Esophagus (tissue), 2 donors: Measurements from ENCODE around the gene PRRC1. TPM values are rescaled to one million over a fixed set of nuclear protein-coding genes. Genes with fewer than 3 reads are reported as not detected.

Experiments
- H3K27ac ChIP-seq, 2 donors: one replicate each; pipeline ENCODE4 v1.5.1; 2013; ENCODE audit warnings: low read depth in 2 of 2, mild to moderate bottlenecking in 2 of 2, inconsistent platforms in 1 of 2, low read length in 1 of 2, moderate library complexity in 1 of 2
- H3K27me3 ChIP-seq, 2 donors: one replicate each; pipeline ENCODE4 v1.6.1; 2013; ENCODE audit warnings: low read length in 2 of 2, control low read depth in 1 of 2, mild to moderate bottlenecking in 1 of 2; ENCODE audit not compliant: insufficient read depth in 2 of 2, control insufficient read depth in 1 of 2
- H3K36me3 ChIP-seq, 2 donors: one replicate each; pipeline ENCODE4 v1.6.1; 2013; ENCODE audit warnings: low read length in 1 of 2; ENCODE audit not compliant: control insufficient read depth in 2 of 2, insufficient read depth in 2 of 2
- H3K4me1 ChIP-seq, 2 donors: one replicate each; pipeline ENCODE4 v1.6.1; 2013; ENCODE audit warnings: low read length in 1 of 2; ENCODE audit not compliant: control insufficient read depth in 2 of 2, insufficient read depth in 2 of 2
- H3K4me3 ChIP-seq, 2 donors: one replicate each; pipeline ENCODE4 v1.5.1; 2013; ENCODE audit warnings: low read length in 2 of 2, mild to moderate bottlenecking in 2 of 2, low read depth in 1 of 2, moderate library complexity in 1 of 2
- H3K9me3 ChIP-seq, 2 donors: one replicate each; pipeline ENCODE4 v1.6.1; 2013; ENCODE audit warnings: mild to moderate bottlenecking in 2 of 2, low read depth in 1 of 2, low read length in 1 of 2, moderate library complexity in 1 of 2; ENCODE audit not compliant: control insufficient read depth in 2 of 2, insufficient read depth in 1 of 2
- WGBS, 2 donors: extraction: QIAGEN DNeasy Blood & Tissue Kit; methylation state at CpG; one replicate each; pipeline ENCODE4 v1.1.7; 2013; 5-methylcytosine and 5-hydroxymethylcytosine counted together
- polyA plus RNA-seq, 2 donors: library from polyadenylated mRNA; stranded (reverse); fragments of 200-250 nt; gene quantifications; one replicate each; pipeline ENCODE4 v1.2.3, GENCODE V29; 2013
- donor health status: healthy with polysubstance abuse.
- donor health status: Bipolar disorder and iron deficiency.

The PRRC1 gene
- polyA plus RNA-seq, 2 donors, result 16.7 to 22.2 TPM

GRCh38 chr5:127586811-127587210 is 69.4 kb downstream of the PRRC1 start:
- H3K4me3 ChIP-seq, result no peak overlapping the region
- H3K36me3 ChIP-seq, result no peaks in the 10 kb centered on the region
- H3K9me3 ChIP-seq, result no peaks in the 10 kb centered on the region
- no peaks in the 10 kb centered on the region for H3K4me1 ChIP-seq
- no peaks in the 10 kb centered on the region for H3K27me3 ChIP-seq
- H3K27ac ChIP-seq, result no peak overlapping the region

GRCh38 chr5:127587246-127587917 is 69.9 kb downstream of the PRRC1 start:
- no peaks in the 10 kb centered on the region for H3K9me3 ChIP-seq
- H3K27me3 ChIP-seq, result no peaks in the 10 kb centered on the region
- H3K27ac ChIP-seq, result no peak overlapping the region
- no peak overlapping the region for H3K4me3 ChIP-seq
- no peaks in the 10 kb centered on the region for H3K36me3 ChIP-seq
- H3K4me1 ChIP-seq, result no peaks in the 10 kb centered on the region
- WGBS, 2 donors, result 68 to 77% methylated on average over 4 of the region's 4 CpGs

- no peaks in the 10 kb centered on the region for H3K36me3 ChIP-seq
- no peak overlapping the region for H3K4me3 ChIP-seq
- no peaks in the 10 kb centered on the region for H3K9me3 ChIP-seq
- H3K4me1 ChIP-seq, result no peaks in the 10 kb centered on the region
- H3K27ac ChIP-seq, result no peak overlapping the region
- no peaks in the 10 kb centered on the region for H3K27me3 ChIP-seq
- WGBS, 2 donors, result 82 to 86% methylated on average over 1 of the region's 1 CpG
Measured at GRCh38 chr5:127588368-127588767, 70.9 kb downstream of the PRRC1 start.

GRCh38 chr5:127589309-127590030 is 72.0 kb downstream of the PRRC1 start:
- Histone ChIP-seq H3K36me3 (no peaks in the 10 kb centered on the region), H3K27ac (no peak overlapping the region), H3K27me3 (no peaks in the 10 kb centered on the region), H3K4me1 (no peaks in the 10 kb centered on the region), H3K4me3 (no peak overlapping the region), H3K9me3 (no peaks in the 10 kb centered on the region)
- 78 to 82% methylated on average over 12 of the region's 12 CpGs for WGBS, 2 donors

GRCh38 chr5:127590156-127590722 is 72.8 kb downstream of the PRRC1 start:
- no peak overlapping the region for H3K27ac ChIP-seq
- WGBS, 2 donors, result 75 to 87% methylated on average over 6 of the region's 6 CpGs
- H3K36me3 ChIP-seq, result no peaks in the 10 kb centered on the region
- no peaks in the 10 kb centered on the region for H3K9me3 ChIP-seq
- H3K27me3 ChIP-seq, result no peaks in the 10 kb centered on the region
- no peaks in the 10 kb centered on the region for H3K4me1 ChIP-seq
- no peak overlapping the region for H3K4me3 ChIP-seq

- Histone ChIP-seq H3K36me3 (no peaks in the 10 kb centered on the region), H3K4me3 (no peak overlapping the region), H3K4me1 (no peaks in the 10 kb centered on the region), H3K9me3 (no peaks in the 10 kb centered on the region), H3K27me3 (no peaks in the 10 kb centered on the region), H3K27ac (no peak overlapping the region)
- 60 to 61% methylated on average over 9 of the region's 9 CpGs for WGBS, 2 donors
Measured at GRCh38 chr5:127595484-127596368, 78.3 kb downstream of the PRRC1 start.

- Histone ChIP-seq H3K36me3 (no peaks in the 10 kb centered on the region), H3K4me1 (no peaks in the 10 kb centered on the region), H3K4me3 (no peak overlapping the region), H3K27me3 (no peaks in the 10 kb centered on the region), H3K9me3 (no peaks in the 10 kb centered on the region), H3K27ac (no peak overlapping the region)
- 59% methylated on average over 3 of the region's 3 CpGs for WGBS, 2 donors
Measured at GRCh38 chr5:127596501-127596900, 79.1 kb downstream of the PRRC1 start.

- Histone ChIP-seq H3K4me3 (no peak overlapping the region), H3K27ac (no peak overlapping the region), H3K4me1 (no peaks in the 10 kb centered on the region), H3K9me3 (no peaks in the 10 kb centered on the region), H3K36me3 (no peaks in the 10 kb centered on the region), H3K27me3 (no peaks in the 10 kb centered on the region)
- WGBS, 2 donors, result 80 to 91% methylated on average over 3 of the region's 3 CpGs
Measured at GRCh38 chr5:127599320-127599719, 81.9 kb downstream of the PRRC1 start.

- no peak overlapping the region for H3K4me3 ChIP-seq
- H3K27me3 ChIP-seq, result no peaks in the 10 kb centered on the region
- H3K36me3 ChIP-seq, result no peaks in the 10 kb centered on the region
- H3K9me3 ChIP-seq, result no peaks in the 10 kb centered on the region
- 68 to 76% methylated on average over 4 of the region's 4 CpGs for WGBS, 2 donors
- H3K27ac ChIP-seq, result no peak overlapping the region
- H3K4me1 ChIP-seq, result no peaks in the 10 kb centered on the region
Measured at GRCh38 chr5:127599847-127600246, 82.4 kb downstream of the PRRC1 start.
